ENCODE measurements around the gene TAAR2. TPM values are rescaled to one million over a fixed set of nuclear protein-coding genes. Genes with fewer than 3 reads are reported as not detected.
"Not testable (repeated sequence)": the region's sequence is repeated elsewhere in the genome, so short reads cannot be mapped to it uniquely, and the experiment has no call there.

Gene TAAR2
- total RNA-seq, 1 donor from 2014 or later = not detected

GRCh38 chr6:132648828-132649227, 24.8 kb upstream of the TAAR2 start:
- Histone ChIP-seq H3K4me1 (ENCODE audit: insufficient read depth, low read length) (no peaks in the 10 kb centered on the region), H3K36me3 (ENCODE audit: insufficient read depth, low read length) (no peaks in the 10 kb centered on the region), H3K27me3 (ENCODE audit: insufficient read depth, low read length) (no peaks in the 10 kb centered on the region), H2AFZ (ENCODE audit: low read depth, low read length) (no peak overlapping the region), H3K4me3 (ENCODE audit: insufficient read depth, low read depth, low read length) (no peak overlapping the region), H3K9me3 (ENCODE audit: insufficient read depth, low read depth, low read length) (no peaks in the 10 kb centered on the region), H4K20me1 (ENCODE audit: insufficient read depth, low read length) (no peaks in the 10 kb centered on the region), H3K9ac (ENCODE audit: low read length) (no peak overlapping the region), H3K79me2 (ENCODE audit: insufficient read depth, low read length) (no peaks in the 10 kb centered on the region), H3K4me2 (ENCODE audit: low read length) (no peak overlapping the region), H3K27ac (ENCODE audit: low read depth, low read length) (no peak overlapping the region)
- DNase-seq (ENCODE audit: low read depth) = no peak
- TF ChIP-seq CTCF (IDR thresholded peaks at IDR 0.05; ENCODE audit: insufficient read depth, low read depth, low read length) (no peak), EZH2 (IDR thresholded peaks at IDR 0.05; ENCODE audit: insufficient read depth, low read length) (no peak)
- H3K27ac Mint-ChIP-seq (ENCODE audit: unreplicated experiment) = no peak overlapping the region
- no peaks in the 10 kb centered on the region for H3K9me3 Mint-ChIP-seq (ENCODE audit: unreplicated experiment)
- H3K36me3 Mint-ChIP-seq (ENCODE audit: low read depth, unreplicated experiment) = no peaks in the 10 kb centered on the region
- no peaks in the 10 kb centered on the region for H3K27me3 Mint-ChIP-seq (ENCODE audit: low read depth, unreplicated experiment)
- no peak overlapping the region for H3K4me3 Mint-ChIP-seq (ENCODE audit: unreplicated experiment)
- no peak for FAIRE-seq
- H3K4me1 Mint-ChIP-seq (ENCODE audit: low read depth, unreplicated experiment) = peaks cover 2% of the 10 kb centered on the region

- Histone ChIP-seq H3K9me3 (ENCODE audit: insufficient read depth, low read depth, low read length) (no peaks in the 10 kb centered on the region), H3K79me2 (ENCODE audit: insufficient read depth, low read length) (no peaks in the 10 kb centered on the region), H3K27ac (ENCODE audit: low read depth, low read length) (no peak overlapping the region), H2AFZ (ENCODE audit: low read depth, low read length) (no peak overlapping the region), H3K36me3 (ENCODE audit: insufficient read depth, low read length) (no peaks in the 10 kb centered on the region), H4K20me1 (ENCODE audit: insufficient read depth, low read length) (no peaks in the 10 kb centered on the region), H3K4me1 (ENCODE audit: insufficient read depth, low read length) (no peaks in the 10 kb centered on the region), H3K4me3 (ENCODE audit: insufficient read depth, low read depth, low read length) (no peak overlapping the region), H3K4me2 (ENCODE audit: low read length) (no peak overlapping the region), H3K27me3 (ENCODE audit: insufficient read depth, low read length) (no peaks in the 10 kb centered on the region), H3K9ac (ENCODE audit: low read length) (no peak overlapping the region)
- Mint-ChIP-seq H3K27ac (ENCODE audit: unreplicated experiment) (peak overlapping the region; percentile 13), H3K9me3 (ENCODE audit: unreplicated experiment) (no peaks in the 10 kb centered on the region), H3K4me1 (ENCODE audit: low read depth, unreplicated experiment) (peaks cover 2% of the 10 kb centered on the region), H3K36me3 (ENCODE audit: low read depth, unreplicated experiment) (no peaks in the 10 kb centered on the region), H3K27me3 (ENCODE audit: low read depth, unreplicated experiment) (no peaks in the 10 kb centered on the region), H3K4me3 (ENCODE audit: unreplicated experiment) (no peak overlapping the region)
- peak; percentile 81 for DNase-seq (ENCODE audit: low read depth)
- FAIRE-seq = peak; percentile 71
- no peak for TF ChIP-seq CTCF (IDR thresholded peaks at IDR 0.05; ENCODE audit: insufficient read depth, low read depth, low read length)
- no peak for TF ChIP-seq EZH2 (IDR thresholded peaks at IDR 0.05; ENCODE audit: insufficient read depth, low read length)
Measured at GRCh38 chr6:132648356-132648755, 24.3 kb upstream of the TAAR2 start.

- Histone ChIP-seq H3K27ac (ENCODE audit: low read depth, low read length) (no peak overlapping the region), H4K20me1 (ENCODE audit: insufficient read depth, low read length) (no peaks in the 10 kb centered on the region), H2AFZ (ENCODE audit: low read depth, low read length) (no peak overlapping the region), H3K4me2 (ENCODE audit: low read length) (no peak overlapping the region), H3K4me1 (ENCODE audit: insufficient read depth, low read length) (no peaks in the 10 kb centered on the region), H3K4me3 (ENCODE audit: insufficient read depth, low read depth, low read length) (no peak overlapping the region), H3K9ac (ENCODE audit: low read length) (no peak overlapping the region), H3K27me3 (ENCODE audit: insufficient read depth, low read length) (no peaks in the 10 kb centered on the region), H3K9me3 (ENCODE audit: insufficient read depth, low read depth, low read length) (no peaks in the 10 kb centered on the region), H3K79me2 (ENCODE audit: insufficient read depth, low read length) (no peaks in the 10 kb centered on the region), H3K36me3 (ENCODE audit: insufficient read depth, low read length) (no peaks in the 10 kb centered on the region)
- FAIRE-seq (no peak), DNase-seq (ENCODE audit: low read depth) (no peak)
- Mint-ChIP-seq H3K27me3 (ENCODE audit: low read depth, unreplicated experiment) (no peaks in the 10 kb centered on the region), H3K27ac (ENCODE audit: unreplicated experiment) (no peak overlapping the region), H3K4me3 (ENCODE audit: unreplicated experiment) (no peak overlapping the region), H3K9me3 (ENCODE audit: unreplicated experiment) (peaks cover 3% of the 10 kb centered on the region), H3K36me3 (ENCODE audit: low read depth, unreplicated experiment) (no peaks in the 10 kb centered on the region), H3K4me1 (ENCODE audit: low read depth, unreplicated experiment) (peaks cover 2% of the 10 kb centered on the region)
- TF ChIP-seq EZH2 (IDR thresholded peaks at IDR 0.05; ENCODE audit: insufficient read depth, low read length) (no peak), CTCF (IDR thresholded peaks at IDR 0.05; ENCODE audit: insufficient read depth, low read depth, low read length) (no peak)
Measured at GRCh38 chr6:132643547-132643946, 19.5 kb upstream of the TAAR2 start.

GRCh38 chr6:132637135-132637534, 13.1 kb upstream of the TAAR2 start:
- H3K9me3 Mint-ChIP-seq (ENCODE audit: unreplicated experiment); H3K9ac ChIP-seq (ENCODE audit: low read length); H3K27me3 ChIP-seq (ENCODE audit: insufficient read depth, low read length); H3K27ac ChIP-seq (ENCODE audit: low read depth, low read length); H3K36me3 ChIP-seq (ENCODE audit: insufficient read depth, low read length); FAIRE-seq; H3K4me1 ChIP-seq (ENCODE audit: insufficient read depth, low read length); H3K36me3 Mint-ChIP-seq (ENCODE audit: low read depth, unreplicated experiment); H2AFZ ChIP-seq (ENCODE audit: low read depth, low read length); H4K20me1 ChIP-seq (ENCODE audit: insufficient read depth, low read length); H3K79me2 ChIP-seq (ENCODE audit: insufficient read depth, low read length); H3K4me3 Mint-ChIP-seq (ENCODE audit: unreplicated experiment); H3K4me1 Mint-ChIP-seq (ENCODE audit: low read depth, unreplicated experiment); H3K27me3 Mint-ChIP-seq (ENCODE audit: low read depth, unreplicated experiment); DNase-seq (ENCODE audit: low read depth); H3K4me3 ChIP-seq (ENCODE audit: insufficient read depth, low read depth, low read length); H3K27ac Mint-ChIP-seq (ENCODE audit: unreplicated experiment); H3K4me2 ChIP-seq (ENCODE audit: low read length); H3K9me3 ChIP-seq (ENCODE audit: insufficient read depth, low read depth, low read length): not testable (repeated sequence)
